ENCODE measurements around the gene NOTCH1. TPM values are rescaled to one million over a fixed set of nuclear protein-coding genes. Genes with fewer than 3 reads are reported as not detected.

Gene NOTCH1
- total RNA-seq, 2 experiments from 2014 or later, result 17.6 to 17.9 TPM

DNA sequence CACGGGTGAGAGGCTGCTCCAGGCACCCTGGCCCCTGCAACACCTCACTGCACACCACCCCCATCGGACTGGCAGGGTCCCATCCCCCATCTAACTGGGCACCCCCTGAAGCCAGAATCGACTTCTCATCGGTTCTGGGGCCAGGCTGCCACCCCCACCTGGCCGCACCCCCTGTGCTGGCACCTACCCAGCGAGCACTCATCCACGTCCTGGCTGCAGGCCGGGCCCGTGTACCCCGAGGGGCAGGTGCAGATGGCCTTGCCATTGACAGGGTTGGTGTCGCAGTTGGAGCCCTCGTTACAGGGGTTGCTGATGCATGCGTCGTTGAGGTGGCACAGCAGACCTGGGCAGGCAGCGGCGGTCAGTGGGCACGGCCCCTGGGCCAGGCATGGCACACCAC lies 27.9 kb downstream of the NOTCH1 start:
- no peak for DNase-seq (ENCODE audit: low spot score)
- ChIA-PET CTCF (ENCODE audit: unreplicated experiment) (no interaction called here), POLR2A (no interaction called here)
- no peak overlapping the region for H3K4me2 ChIP-seq (ENCODE audit: low read length)
- H3K9me3 ChIP-seq (ENCODE audit: low read length), result no peaks in the 10 kb centered on the region
- peaks cover 20% of the 10 kb centered on the region; the same call in 1 of the 2 replicates for H3K36me3 ChIP-seq (ENCODE audit: insufficient read depth, low read length)
- H3K4me1 ChIP-seq (ENCODE audit: insufficient read depth, low read length, poor library complexity, severe bottlenecking), result no peaks in the 10 kb centered on the region
- H3K79me2 ChIP-seq (ENCODE audit: insufficient read depth, low read depth, low read length), result no peaks in the 10 kb centered on the region
- no peaks in the 10 kb centered on the region for H4K20me1 ChIP-seq (ENCODE audit: insufficient read depth, low read length)
- no peak for TF ChIP-seq EZH2phosphoT487 (IDR thresholded peaks at IDR 0.05; ENCODE audit: borderline replicate concordance, low read depth, low read length)
- TF ChIP-seq, protein P1, sequence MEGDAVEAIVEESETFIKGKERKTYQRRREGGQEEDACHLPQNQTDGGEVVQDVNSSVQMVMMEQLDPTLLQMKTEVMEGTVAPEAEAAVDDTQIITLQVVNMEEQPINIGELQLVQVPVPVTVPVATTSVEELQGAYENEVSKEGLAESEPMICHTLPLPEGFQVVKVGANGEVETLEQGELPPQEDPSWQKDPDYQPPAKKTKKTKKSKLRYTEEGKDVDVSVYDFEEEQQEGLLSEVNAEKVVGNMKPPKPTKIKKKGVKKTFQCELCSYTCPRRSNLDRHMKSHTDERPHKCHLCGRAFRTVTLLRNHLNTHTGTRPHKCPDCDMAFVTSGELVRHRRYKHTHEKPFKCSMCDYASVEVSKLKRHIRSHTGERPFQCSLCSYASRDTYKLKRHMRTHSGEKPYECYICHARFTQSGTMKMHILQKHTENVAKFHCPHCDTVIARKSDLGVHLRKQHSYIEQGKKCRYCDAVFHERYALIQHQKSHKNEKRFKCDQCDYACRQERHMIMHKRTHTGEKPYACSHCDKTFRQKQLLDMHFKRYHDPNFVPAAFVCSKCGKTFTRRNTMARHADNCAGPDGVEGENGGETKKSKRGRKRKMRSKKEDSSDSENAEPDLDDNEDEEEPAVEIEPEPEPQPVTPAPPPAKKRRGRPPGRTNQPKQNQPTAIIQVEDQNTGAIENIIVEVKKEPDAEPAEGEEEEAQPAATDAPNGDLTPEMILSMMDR (conservative IDR thresholded peaks at IDR 0.05; ENCODE audit: low read length), result no peak
- no peaks in the 10 kb centered on the region for H3K9me2 ChIP-seq (ENCODE audit: insufficient read depth, low read length)
- no peak overlapping the region for H3K27ac ChIP-seq (ENCODE audit: low read depth, low read length, poor library complexity, severe bottlenecking)
- H3K4me3 ChIP-seq (ENCODE audit: low read depth, low read length, poor library complexity, severe bottlenecking), result no peak overlapping the region
- H2AFZ ChIP-seq (ENCODE audit: low read length), result no peak overlapping the region
- intact Hi-C loops (cut with micrococcal nuclease; ENCODE audit: unreplicated experiment), result no loop called here
- no TSS peak for BruUV-seq (replicated peaks)

GRCh38 chr9:136517012-136517743 lies 28.7 kb downstream of the NOTCH1 start:
- H3K27ac ChIP-seq (ENCODE audit: low read depth, low read length, poor library complexity, severe bottlenecking), result no peak overlapping the region
- H3K4me2 ChIP-seq (ENCODE audit: low read length), result no peak overlapping the region
- no peaks in the 10 kb centered on the region for H3K9me2 ChIP-seq (ENCODE audit: insufficient read depth, low read length)
- no peaks in the 10 kb centered on the region for H3K4me1 ChIP-seq (ENCODE audit: insufficient read depth, low read length, poor library complexity, severe bottlenecking)
- no peak overlapping the region for H2AFZ ChIP-seq (ENCODE audit: low read length)
- BruUV-seq (replicated peaks), result no TSS peak
- H4K20me1 ChIP-seq (ENCODE audit: insufficient read depth, low read length), result no peaks in the 10 kb centered on the region
- TF ChIP-seq, protein P1 (conservative IDR thresholded peaks at IDR 0.05; ENCODE audit: low read length), result no peak
- TF ChIP-seq EZH2phosphoT487 (IDR thresholded peaks at IDR 0.05; ENCODE audit: borderline replicate concordance, low read depth, low read length), result no peak
- no peak overlapping the region for H3K4me3 ChIP-seq (ENCODE audit: low read depth, low read length, poor library complexity, severe bottlenecking)
- intact Hi-C loops (cut with micrococcal nuclease; ENCODE audit: unreplicated experiment), result no loop called here
- CTCF ChIA-PET (ENCODE audit: unreplicated experiment), result no interaction called here
- no peak for DNase-seq (ENCODE audit: low spot score)
- H3K79me2 ChIP-seq (ENCODE audit: insufficient read depth, low read depth, low read length), result no peaks in the 10 kb centered on the region
- POLR2A ChIA-PET, result no interaction called here
- H3K9me3 ChIP-seq (ENCODE audit: low read length), result no peaks in the 10 kb centered on the region
- H3K36me3 ChIP-seq (ENCODE audit: insufficient read depth, low read length), result peaks cover 26% of the 10 kb centered on the region; the same call in 1 of the 2 replicates

GRCh38 chr9:136516191-136516654 lies 29.6 kb downstream of the NOTCH1 start:
- no peaks in the 10 kb centered on the region for H4K20me1 ChIP-seq (ENCODE audit: insufficient read depth, low read length)
- H3K36me3 ChIP-seq (ENCODE audit: insufficient read depth, low read length), result peaks cover 33% of the 10 kb centered on the region; the same call in 1 of the 2 replicates
- no peak overlapping the region for H3K27ac ChIP-seq (ENCODE audit: low read depth, low read length, poor library complexity, severe bottlenecking)
- no peaks in the 10 kb centered on the region for H3K9me2 ChIP-seq (ENCODE audit: insufficient read depth, low read length)
- H3K4me2 ChIP-seq (ENCODE audit: low read length), result no peak overlapping the region
- H3K9me3 ChIP-seq (ENCODE audit: low read length), result no peaks in the 10 kb centered on the region
- BruUV-seq (replicated peaks), result no TSS peak
- H2AFZ ChIP-seq (ENCODE audit: low read length), result no peak overlapping the region
- no peak overlapping the region for H3K4me3 ChIP-seq (ENCODE audit: low read depth, low read length, poor library complexity, severe bottlenecking)
- ChIA-PET POLR2A (no interaction called here), CTCF (ENCODE audit: unreplicated experiment) (no interaction called here)
- TF ChIP-seq, protein P1 (conservative IDR thresholded peaks at IDR 0.05; ENCODE audit: low read length), result no peak
- TF ChIP-seq EZH2phosphoT487 (IDR thresholded peaks at IDR 0.05; ENCODE audit: borderline replicate concordance, low read depth, low read length), result no peak
- no peak for DNase-seq (ENCODE audit: low spot score)
- no peaks in the 10 kb centered on the region for H3K79me2 ChIP-seq (ENCODE audit: insufficient read depth, low read depth, low read length)
- no peaks in the 10 kb centered on the region for H3K4me1 ChIP-seq (ENCODE audit: insufficient read depth, low read length, poor library complexity, severe bottlenecking)
- intact Hi-C loops (cut with micrococcal nuclease; ENCODE audit: unreplicated experiment), result no loop called here
